HG03196 (cell line): ENCODE results near the gene FBXO7.
A peak's percentile ranks its signal among the peaks of the same experiment; 100 is the strongest.
"Not testable (repeated sequence)": the region's sequence is repeated elsewhere in the genome, so short reads cannot be mapped to it uniquely, and the experiment has no call there.

Experiments
- ATAC-seq: cut with Tn5 transposase; IDR thresholded peaks from one replicate; pipeline ENCODE4 v1.9.1; 2021; ENCODE audit not compliant: unreplicated experiment

The FBXO7 gene

GRCh38 chr22:32474635-32475467 is at the start of gene FBXO7:
TSS of gene FBXO7 (plus strand) at chr22:32474811. CDS start at chr22:32475003, 192 bp downstream.
- ATAC-seq: peak; percentile 70

DNA sequence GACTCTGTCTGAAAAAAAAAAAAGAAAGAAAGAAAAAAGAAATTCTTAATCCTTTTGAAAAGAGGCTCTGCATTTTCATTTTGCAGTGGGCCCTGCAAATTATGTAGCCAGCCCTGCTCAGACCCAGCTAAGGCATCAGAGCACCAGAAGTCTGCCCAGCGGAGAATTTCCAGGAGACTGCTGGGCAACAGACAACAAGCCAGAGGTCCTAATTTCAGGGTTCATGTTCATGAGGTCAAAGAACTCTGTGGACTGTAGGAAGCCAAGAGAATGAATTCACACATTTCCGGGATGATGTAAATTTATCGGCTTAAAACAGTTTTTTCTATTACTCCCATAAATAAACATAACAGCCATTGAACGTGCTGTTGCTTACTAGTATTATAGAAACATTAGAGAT is 47.7 kb upstream of the FBXO7 start:
- ATAC-seq: no peak

GRCh38 chr22:32430352-32430751 is 44.3 kb upstream of the FBXO7 start:
- ATAC-seq: no peak

DNA sequence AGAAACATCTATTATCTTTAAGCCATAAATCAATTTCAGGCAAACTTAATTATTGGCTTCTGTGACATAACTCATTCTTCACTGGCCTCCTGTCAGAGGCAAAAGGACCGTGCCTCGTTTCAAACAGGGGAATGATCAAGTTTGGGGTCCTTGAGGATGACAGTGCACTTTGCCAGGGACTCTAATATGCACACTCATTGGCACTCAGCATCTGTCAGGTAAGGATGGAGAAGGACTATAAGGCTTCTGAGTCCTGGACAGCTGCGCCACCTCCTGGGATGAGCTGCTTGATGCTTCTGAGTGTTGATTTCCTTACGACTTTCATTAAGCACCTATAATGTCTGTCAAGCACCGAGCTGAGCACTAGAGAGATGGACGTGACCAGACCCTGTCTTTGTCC is 30.5 kb upstream of the FBXO7 start:
- no peak for ATAC-seq

DNA sequence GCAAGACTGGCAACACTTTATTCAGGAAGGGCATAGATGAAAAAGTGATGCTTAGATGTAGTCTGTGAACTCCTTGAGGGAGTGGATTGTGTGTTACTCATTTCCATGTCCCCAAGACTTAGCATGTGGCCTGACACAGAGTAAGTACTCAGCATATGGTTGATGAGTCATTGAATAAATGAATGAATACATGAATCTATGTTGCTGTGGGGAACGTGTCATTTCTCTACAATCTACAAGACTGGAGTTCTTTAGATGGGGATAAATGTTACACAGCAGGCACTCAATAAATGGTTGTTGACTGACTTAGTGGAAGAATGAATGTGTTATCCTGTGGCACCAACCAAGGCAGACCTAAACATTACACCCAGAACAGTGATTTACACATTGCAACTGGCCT is 28.3 kb upstream of the FBXO7 start:
- no peak for ATAC-seq

DNA sequence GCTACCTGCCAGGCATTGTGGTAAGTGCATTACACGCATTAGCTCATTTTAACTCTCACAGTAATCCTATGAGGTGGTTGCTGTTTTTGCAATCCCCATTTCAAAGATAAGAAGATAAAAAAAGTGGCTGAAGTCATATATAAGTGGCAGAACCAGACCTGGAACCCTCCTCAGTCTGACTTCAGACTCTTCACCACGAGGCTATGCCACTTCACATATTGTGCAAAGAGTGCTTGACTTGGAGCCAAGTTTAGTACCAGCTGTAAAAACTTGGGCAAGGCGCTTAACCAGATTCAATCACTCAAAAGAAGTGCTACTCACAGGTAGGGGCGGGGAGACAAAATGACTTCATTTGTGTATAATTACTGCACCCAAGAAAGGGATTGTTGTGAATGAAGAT is 25.6 kb upstream of the FBXO7 start:
- ATAC-seq: no peak

GRCh38 chr22:32457031-32457430 is 17.6 kb upstream of the FBXO7 start:
- ATAC-seq: no peak

DNA sequence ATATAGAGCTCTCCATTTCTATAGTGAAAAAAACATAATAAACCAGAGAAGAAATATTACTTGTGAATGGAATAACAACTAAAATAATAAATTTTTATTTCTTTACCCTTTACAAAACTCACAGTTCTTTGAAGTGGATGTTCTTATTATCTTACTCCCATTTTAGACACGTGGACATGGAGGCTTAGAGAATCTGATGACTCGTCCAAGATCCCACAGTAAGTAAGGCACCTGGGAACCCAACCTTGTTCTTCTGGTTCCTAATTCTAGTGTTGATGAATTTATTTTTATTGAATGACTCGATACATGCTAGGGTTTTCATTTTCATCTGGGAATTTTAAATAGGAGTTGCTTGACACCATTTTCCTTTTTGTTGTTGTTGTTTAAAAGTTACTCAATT is 12.2 kb upstream of the FBXO7 start:
- no peak for ATAC-seq

DNA sequence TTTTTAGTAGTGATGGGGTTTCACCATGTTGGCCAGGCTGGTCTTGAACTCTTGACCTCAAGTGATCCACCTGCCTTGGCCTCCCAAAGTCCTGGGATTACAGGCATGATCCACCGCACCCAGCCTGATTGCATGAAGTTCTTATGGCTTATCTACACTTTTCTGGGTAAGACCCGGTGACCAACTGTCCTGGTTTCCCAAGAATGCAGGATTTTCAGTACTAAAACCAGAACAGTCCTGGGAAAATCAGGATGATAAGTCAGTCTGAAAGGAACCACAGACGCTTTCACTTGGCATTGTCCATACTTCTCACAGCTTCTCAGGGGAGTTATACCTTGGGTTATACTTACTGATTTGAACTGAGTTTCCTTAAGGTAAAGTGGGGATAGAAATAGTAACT is 8.9 kb upstream of the FBXO7 start:
- no peak for ATAC-seq

- ATAC-seq: no peak
These were observed 8.1 kb upstream of the FBXO7 start for GRCh38 chr22:32466496-32466895.

GRCh38 chr22:32469799-32470212 is 4.8 kb upstream of the FBXO7 start:
- ATAC-seq: no peak

DNA sequence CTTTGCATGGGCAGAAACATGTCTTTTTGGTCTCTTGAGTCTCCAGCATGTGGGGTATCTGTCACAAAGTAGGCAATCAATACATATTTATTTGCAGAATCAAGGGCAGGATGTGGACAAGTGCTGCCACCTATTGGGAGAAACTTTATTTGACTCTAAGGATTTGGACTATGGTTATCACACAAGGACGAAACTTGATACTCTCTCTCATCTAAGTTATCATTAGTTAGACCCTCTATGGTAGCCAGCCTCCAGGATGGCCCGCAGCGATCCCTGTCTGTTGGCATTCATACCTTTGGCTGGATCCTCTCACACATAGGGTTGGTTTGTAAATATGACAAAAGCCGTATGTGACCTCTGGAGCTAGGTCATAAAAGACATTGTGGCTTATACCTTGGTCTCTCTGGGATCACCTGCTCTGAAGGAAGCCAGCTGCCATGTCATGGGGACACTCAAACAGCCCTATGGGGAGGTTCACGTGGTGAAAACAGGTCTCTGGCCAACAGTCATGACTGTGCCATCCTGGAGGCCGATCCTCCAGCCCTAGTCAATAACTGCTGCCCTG is 1.1 kb upstream of the FBXO7 start:
- no peak for ATAC-seq

- peak; percentile 11 for ATAC-seq
These were observed 928 bp downstream of the FBXO7 start for GRCh38 chr22:32475468-32476010.

- ATAC-seq: no peak
These were observed 1.9 kb downstream of the FBXO7 start for GRCh38 chr22:32476281-32477195.

GRCh38 chr22:32477596-32477995 is 3.0 kb downstream of the FBXO7 start:
- ATAC-seq: no peak

DNA sequence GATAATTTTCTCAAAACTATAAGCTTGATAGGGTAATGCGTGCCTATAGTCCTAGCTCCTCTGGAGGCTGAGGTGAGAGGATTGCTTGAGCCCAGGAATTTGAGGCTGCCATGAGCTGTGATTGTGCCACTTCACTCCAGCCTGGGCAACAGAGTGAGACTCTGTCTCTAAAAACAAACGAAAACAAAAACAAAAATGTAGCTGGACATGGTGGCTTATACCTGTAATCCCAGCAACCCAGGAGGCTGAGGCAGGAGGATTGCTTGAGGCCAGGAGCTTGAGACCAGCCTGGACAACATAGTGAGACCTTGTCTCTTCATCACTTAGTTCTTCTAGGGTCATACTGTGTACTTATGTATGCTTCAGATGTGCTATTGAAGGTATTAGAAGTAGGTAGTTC is 3.9 kb downstream of the FBXO7 start:
- not testable (repeated sequence) for ATAC-seq

DNA sequence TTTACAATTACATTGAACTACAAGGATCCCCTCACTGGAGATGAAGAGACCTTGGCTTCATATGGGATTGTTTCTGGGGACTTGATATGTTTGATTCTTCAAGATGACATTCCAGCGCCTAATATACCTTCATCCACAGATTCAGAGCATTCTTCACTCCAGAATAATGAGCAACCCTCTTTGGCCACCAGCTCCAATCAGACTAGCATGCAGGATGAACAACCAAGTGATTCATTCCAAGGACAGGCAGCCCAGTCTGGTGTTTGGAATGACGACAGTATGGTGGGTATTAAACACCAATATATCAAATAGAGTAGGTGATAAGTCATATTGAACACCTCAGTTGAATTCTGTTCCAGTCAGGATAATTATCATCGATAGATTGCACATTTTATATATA is 4.4 kb downstream of the FBXO7 start:
- no peak for ATAC-seq

GRCh38 chr22:32480238-32480637 is 5.6 kb downstream of the FBXO7 start:
- ATAC-seq: no peak

DNA sequence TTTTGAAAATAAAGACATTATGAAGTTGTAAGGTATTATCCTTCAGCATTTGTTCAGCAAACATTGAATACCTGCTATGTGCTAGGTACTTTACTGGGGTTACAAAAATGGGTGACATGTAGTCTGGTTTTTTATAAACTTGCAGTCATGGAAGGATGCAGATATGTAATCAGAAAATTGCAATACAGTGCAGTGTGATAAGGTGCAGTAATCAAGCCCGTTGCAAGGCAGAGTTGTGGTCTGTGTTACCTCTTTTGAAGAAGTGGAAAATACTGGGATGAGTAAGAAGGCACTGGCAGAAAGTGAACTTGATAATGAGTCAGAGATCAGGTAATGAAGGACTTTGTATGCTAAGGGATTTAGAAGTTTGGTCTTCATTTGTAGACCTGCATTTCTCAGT is 8.1 kb downstream of the FBXO7 start:
- ATAC-seq: no peak

DNA sequence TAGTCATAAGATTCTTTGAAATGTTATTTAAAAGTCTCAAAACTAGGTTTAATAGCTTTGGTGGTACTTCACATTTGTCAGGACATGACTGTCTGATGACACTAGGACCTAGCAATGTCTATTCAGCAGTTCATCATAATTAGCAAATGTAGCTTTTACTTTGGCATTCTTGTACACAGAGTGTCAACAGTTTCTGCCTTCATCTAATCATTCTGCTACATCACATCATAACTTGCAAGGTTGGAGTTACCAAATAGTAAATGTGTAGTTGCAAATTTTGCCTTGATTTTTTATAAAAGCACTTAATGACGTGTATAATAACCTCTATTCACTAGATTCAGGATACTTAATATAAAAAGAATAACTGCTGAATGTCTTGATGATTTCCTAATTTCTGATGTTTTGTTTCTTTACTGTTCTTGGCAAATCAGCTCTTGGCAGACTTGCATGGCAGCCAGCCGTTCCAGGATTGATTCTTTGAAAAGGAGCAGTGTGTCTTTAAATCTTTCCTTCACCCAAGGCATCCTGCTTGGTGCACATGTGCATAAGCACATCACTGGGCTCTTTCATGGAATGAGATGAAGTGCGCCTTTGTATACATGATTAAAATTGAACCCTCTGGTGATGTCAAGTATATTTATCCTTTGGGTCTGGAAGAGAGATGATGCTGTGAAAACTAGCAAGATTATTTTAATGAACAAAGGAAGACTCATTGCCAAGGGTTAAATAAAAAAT is 12.2 kb downstream of the FBXO7 start:
- ATAC-seq: no peak

GRCh38 chr22:32487461-32487860 is 12.8 kb downstream of the FBXO7 start:
- no peak for ATAC-seq
